Caco-2 (cell line): ENCODE measurements around the gene SNN. TPM values are rescaled to one million over a fixed set of nuclear protein-coding genes. Genes with fewer than 3 reads are reported as not detected.

ENCODE experiments used
- Bru-seq: library from RNA; stranded (reverse); fragments of 400-500 nt; gene quantifications from one replicate; lab custom pipeline; 2021; lab: Mats Ljungman, UMichigan
- BruChase-seq, 2 experiments: library from RNA; stranded (reverse); fragments of 400-500 nt; gene quantifications; one replicate each; lab custom pipeline; 2021; lab: Mats Ljungman, UMichigan
- BruUV-seq: library from RNA; stranded (reverse); fragments of 400-500 nt; replicated peaks from 2 replicates; lab custom pipeline; 2021; lab: Mats Ljungman, UMichigan
- CTCF ChIA-PET: fragments of 300-600 bp; sonication (Branson Sonifier 250); formaldehyde crosslinking; loops from one replicate; lab custom pipeline; 2022; ENCODE audit warnings: antibody characterized with exemption; lab: Charles Lee
- POLR2A ChIA-PET: fragments of 300-600 bp; sonication (Branson Sonifier 250); formaldehyde crosslinking; loops from one replicate; lab custom pipeline; 2022; ENCODE audit warnings: antibody characterized with exemption; lab: Charles Lee
- DNase-seq, 2 experiments: peaks; one replicate each; pipeline versions ENCODE4 v3.0.0 to v3.0.0-alpha.2; 2020 to 2022
- H3K27me3 ChIP-seq: replicated peaks from 2 replicates; pipeline ENCODE4 v1.6.0; 2011; ENCODE audit warnings: low read length; ENCODE audit not compliant: control insufficient read depth, insufficient read depth
- H3K36me3 ChIP-seq: 2 replicates; pipeline ENCODE4 v1.5.1; 2011; ENCODE audit warnings: low read length; ENCODE audit not compliant: control insufficient read depth, insufficient read depth
- H3K4me1 ChIP-seq: fragments of 250-450 bp; sonication (Bioruptor Pico); 2 replicates; pipeline ENCODE4 v1.5.1; 2020; ENCODE audit warnings: mild to moderate bottlenecking
- H3K4me3 ChIP-seq: 2 replicates; pipeline ENCODE4 v1.5.1; 2011; ENCODE audit warnings: low read depth, mild to moderate bottlenecking, control low read depth, low read length
- H3K9me3 ChIP-seq: fragments of 250-450 bp; sonication (Bioruptor Pico); 2 replicates; pipeline ENCODE4 v1.5.1; 2020; ENCODE audit warnings: mild to moderate bottlenecking, moderate library complexity
- H3K27ac Mint-ChIP-seq: one replicate; pipeline ENCODE4 v1.8.0; 2022; ENCODE audit warnings: mixed read lengths; ENCODE audit not compliant: unreplicated experiment
- H3K27me3 Mint-ChIP-seq: one replicate; pipeline ENCODE4 v1.8.0; 2022; ENCODE audit warnings: mixed read lengths; ENCODE audit not compliant: insufficient read depth, unreplicated experiment
- H3K36me3 Mint-ChIP-seq: one replicate; pipeline ENCODE4 v1.8.0; 2022; ENCODE audit warnings: mild to moderate bottlenecking, mixed read lengths; ENCODE audit not compliant: insufficient read depth, unreplicated experiment
- H3K4me1 Mint-ChIP-seq: one replicate; pipeline ENCODE4 v1.8.0; 2022; ENCODE audit warnings: low read depth, mixed read lengths; ENCODE audit not compliant: unreplicated experiment
- H3K4me3 Mint-ChIP-seq: one replicate; pipeline ENCODE4 v1.8.0; 2022; ENCODE audit warnings: mild to moderate bottlenecking, moderate library complexity, mixed read lengths; ENCODE audit not compliant: unreplicated experiment
- H3K9me3 Mint-ChIP-seq: one replicate; pipeline ENCODE4 v1.8.0; 2022; ENCODE audit warnings: mixed read lengths; ENCODE audit not compliant: unreplicated experiment
- intact Hi-C: fragments of 100-400 bp; cut with micrococcal nuclease; formaldehyde crosslinking; loops from one replicate; pipeline ENCODE4 v1.10.0; 2022; ENCODE audit not compliant: unreplicated experiment
- long read RNA-seq: library from polyadenylated mRNA; stranded (forward); transcript quantifications from one replicate; pipeline ENCODE4 v2.0.0, GENCODE V29; 2022
- total RNA-seq: library from RNA; stranded (reverse); gene quantifications from 2 replicates; pipeline ENCODE4 v1.2.3, GENCODE V29; 2022
- TF ChIP-seq, protein P1 (sequence below), 2 experiments: fragments of 200-600 bp in 1 of 2; IDR thresholded peaks; 1 replicate in 1 of 2; 2 replicates in 1 of 2; pipeline versions ENCODE4 v1.5.1 to v1.8.0; 2011 to 2022; ENCODE audit warnings: antibody characterized with exemption in 1 of 2, control low read depth in 1 of 2, inconsistent platforms in 1 of 2, low read depth in 1 of 2, low read length in 1 of 2, mild to moderate bottlenecking in 1 of 2, moderate library complexity in 1 of 2; ENCODE audit not compliant: insufficient read depth in 1 of 2, severe bottlenecking in 1 of 2, unreplicated experiment in 1 of 2

The SNN gene
- total RNA-seq (11.1 and 12.8 TPM in 2 replicates), Bru-seq, nascent RNA (percentile 54 among the genes with signal in this experiment), BruChase-seq, experiment 1, labeled RNA remaining after a 2-hour chase (percentile 77 among the genes with signal in this experiment), BruChase-seq, experiment 2, labeled RNA remaining after a 6-hour chase (percentile 73 among the genes with signal in this experiment)
- long read RNA-seq, transcript SNN-201 (2 exons, 3,312 nt) = major isoform, 22 of 32 reads
- long read RNA-seq, partial matches to known transcripts = 0 of 32 reads
- long read RNA-seq, other reads (novel, unspliced or antisense) = 10 of 32 reads

DNA sequence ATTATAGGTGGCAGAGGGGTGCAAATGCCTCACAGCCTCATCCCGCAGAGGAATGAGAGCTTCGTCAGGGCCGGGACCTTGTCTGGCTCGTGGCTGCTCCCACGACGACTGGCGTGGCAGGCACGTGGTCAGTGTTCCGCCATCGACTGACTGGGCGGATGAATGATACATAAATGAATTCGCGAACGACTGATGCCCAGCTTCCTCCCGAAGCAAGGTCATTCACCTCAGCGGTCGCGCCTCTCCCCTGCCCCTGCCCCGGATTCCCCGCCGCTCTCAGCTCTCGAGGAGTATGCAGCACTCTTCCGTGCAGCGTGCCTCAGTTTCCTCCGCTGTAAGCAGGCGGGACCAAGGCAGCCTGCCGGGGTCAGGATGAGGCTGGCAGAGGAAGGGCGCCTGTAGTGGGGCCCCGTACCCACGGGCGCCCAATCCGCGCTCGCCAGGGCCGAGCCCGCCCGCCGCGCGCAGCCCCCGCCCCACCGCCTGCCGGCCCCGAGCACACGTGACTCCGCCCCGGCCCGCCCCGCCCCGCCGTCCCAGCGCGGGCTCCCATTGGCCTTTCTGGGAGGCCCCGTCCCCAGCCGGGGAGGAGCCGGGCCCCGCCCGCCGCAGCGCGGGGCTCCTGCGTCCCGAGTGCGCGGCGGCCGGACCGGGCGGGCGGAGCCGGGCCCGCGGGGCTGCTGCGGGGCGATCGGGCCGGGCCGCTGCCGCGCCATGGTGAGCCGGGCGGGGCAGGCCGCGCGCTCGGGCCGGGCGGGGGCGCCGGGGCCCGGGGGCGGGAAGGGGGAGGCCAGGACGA is at the start of gene SNN:
SNN (plus strand) TSS at position 632 of the 799 bp plus-strand sequence. CDS start 7,605 bp downstream, outside the sequence.
- Histone ChIP-seq H3K36me3 (no peaks in the 10 kb centered on the region), H3K9me3 (no peaks in the 10 kb centered on the region), H3K27me3 (no peaks in the 10 kb centered on the region), H3K4me1 (no peaks in the 10 kb centered on the region), H3K4me3 (peak within 1 kb of the TSS; percentile 60)
- ChIA-PET CTCF (interaction anchor here (1.1 kb wide), 1 partner anchor 136 kb away, joined by 3 read pairs; no protein-coding TSS in a partner anchor), POLR2A (interaction anchor here (1.6 kb wide), 1 partner anchor 32 kb away, joined by 4 read pairs; no protein-coding TSS in a partner anchor)
- H3K9me3 Mint-ChIP-seq = no peaks in the 10 kb centered on the region
- intact Hi-C loops = no loop called here
- no peak within 1 kb of the TSS for H3K27ac Mint-ChIP-seq
- H3K36me3 Mint-ChIP-seq = peaks cover 3% of the 10 kb centered on the region
- TF ChIP-seq, protein P1, sequence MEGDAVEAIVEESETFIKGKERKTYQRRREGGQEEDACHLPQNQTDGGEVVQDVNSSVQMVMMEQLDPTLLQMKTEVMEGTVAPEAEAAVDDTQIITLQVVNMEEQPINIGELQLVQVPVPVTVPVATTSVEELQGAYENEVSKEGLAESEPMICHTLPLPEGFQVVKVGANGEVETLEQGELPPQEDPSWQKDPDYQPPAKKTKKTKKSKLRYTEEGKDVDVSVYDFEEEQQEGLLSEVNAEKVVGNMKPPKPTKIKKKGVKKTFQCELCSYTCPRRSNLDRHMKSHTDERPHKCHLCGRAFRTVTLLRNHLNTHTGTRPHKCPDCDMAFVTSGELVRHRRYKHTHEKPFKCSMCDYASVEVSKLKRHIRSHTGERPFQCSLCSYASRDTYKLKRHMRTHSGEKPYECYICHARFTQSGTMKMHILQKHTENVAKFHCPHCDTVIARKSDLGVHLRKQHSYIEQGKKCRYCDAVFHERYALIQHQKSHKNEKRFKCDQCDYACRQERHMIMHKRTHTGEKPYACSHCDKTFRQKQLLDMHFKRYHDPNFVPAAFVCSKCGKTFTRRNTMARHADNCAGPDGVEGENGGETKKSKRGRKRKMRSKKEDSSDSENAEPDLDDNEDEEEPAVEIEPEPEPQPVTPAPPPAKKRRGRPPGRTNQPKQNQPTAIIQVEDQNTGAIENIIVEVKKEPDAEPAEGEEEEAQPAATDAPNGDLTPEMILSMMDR (IDR thresholded peaks at IDR 0.05; ENCODE audit: insufficient read depth in 1 of 2, low read depth in 1 of 2, low read length in 1 of 2, severe bottlenecking in 1 of 2, unreplicated experiment in 1 of 2) = no peak
- no TSS peak for BruUV-seq
- no peaks in the 10 kb centered on the region for H3K4me1 Mint-ChIP-seq
- peak within 1 kb of the TSS; percentile 62 for H3K4me3 Mint-ChIP-seq
- H3K27me3 Mint-ChIP-seq = no peaks in the 10 kb centered on the region
- peak; percentile 85 to 92 for DNase-seq

DNA sequence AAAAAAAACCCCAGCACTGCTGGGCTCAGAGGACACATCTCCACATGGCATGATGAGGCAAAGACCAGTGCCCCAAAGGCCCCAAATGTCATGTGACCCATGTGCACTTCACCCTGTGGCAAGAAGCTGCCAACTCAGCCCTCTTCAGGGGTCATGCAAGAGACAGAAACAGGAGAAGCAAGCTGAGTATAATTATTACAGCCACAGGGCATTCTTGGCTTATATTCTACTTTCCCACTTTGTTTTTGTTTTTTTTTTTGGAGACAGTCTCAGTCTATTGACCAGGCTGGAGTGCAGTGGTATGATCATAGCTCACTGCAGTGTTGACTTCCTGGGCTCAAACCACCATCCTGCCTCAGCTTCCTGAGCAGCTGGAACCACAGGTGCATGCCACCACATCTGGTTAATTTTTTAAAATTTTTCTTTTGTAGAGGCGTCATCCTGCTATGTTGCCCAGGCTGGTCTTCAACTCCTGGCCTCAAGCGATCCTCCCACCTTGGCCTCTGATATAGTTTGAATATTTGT is 48.9 kb upstream of the SNN start:
- Histone ChIP-seq H3K36me3 (no peaks in the 10 kb centered on the region), H3K27me3 (no peaks in the 10 kb centered on the region), H3K4me1 (peaks cover 13% of the 10 kb centered on the region), H3K4me3 (no peak overlapping the region), H3K9me3 (no peaks in the 10 kb centered on the region)
- Mint-ChIP-seq H3K4me1 (peaks cover 6% of the 10 kb centered on the region), H3K9me3 (no peaks in the 10 kb centered on the region), H3K27me3 (no peaks in the 10 kb centered on the region), H3K4me3 (no peak overlapping the region), H3K27ac (no peak overlapping the region), H3K36me3 (no peaks in the 10 kb centered on the region)
- TF ChIP-seq, protein P1 (IDR thresholded peaks at IDR 0.05; ENCODE audit: insufficient read depth in 1 of 2, low read depth in 1 of 2, low read length in 1 of 2, severe bottlenecking in 1 of 2, unreplicated experiment in 1 of 2) = no peak
- CTCF ChIA-PET = no interaction called here
- no peak for DNase-seq
- POLR2A ChIA-PET = no interaction called here
- intact Hi-C loops = no loop called here
- no TSS peak for BruUV-seq
